Hematopoietic multipotent progenitor cell treated with erythropoietin and hydrocortisone succinate and interleukin-3 and kit ligand, for 15 days (in vitro differentiated cells): ENCODE results near the gene SUGP2.
A peak's percentile ranks its signal among the peaks of the same experiment; 100 is the strongest.

ENCODE experiments used
- DNase-seq: peaks from one replicate; pipeline ENCODE4 v3.0.0-alpha.2; 2015; ENCODE audit warnings: low spot score

SUGP2 gene

DNA sequence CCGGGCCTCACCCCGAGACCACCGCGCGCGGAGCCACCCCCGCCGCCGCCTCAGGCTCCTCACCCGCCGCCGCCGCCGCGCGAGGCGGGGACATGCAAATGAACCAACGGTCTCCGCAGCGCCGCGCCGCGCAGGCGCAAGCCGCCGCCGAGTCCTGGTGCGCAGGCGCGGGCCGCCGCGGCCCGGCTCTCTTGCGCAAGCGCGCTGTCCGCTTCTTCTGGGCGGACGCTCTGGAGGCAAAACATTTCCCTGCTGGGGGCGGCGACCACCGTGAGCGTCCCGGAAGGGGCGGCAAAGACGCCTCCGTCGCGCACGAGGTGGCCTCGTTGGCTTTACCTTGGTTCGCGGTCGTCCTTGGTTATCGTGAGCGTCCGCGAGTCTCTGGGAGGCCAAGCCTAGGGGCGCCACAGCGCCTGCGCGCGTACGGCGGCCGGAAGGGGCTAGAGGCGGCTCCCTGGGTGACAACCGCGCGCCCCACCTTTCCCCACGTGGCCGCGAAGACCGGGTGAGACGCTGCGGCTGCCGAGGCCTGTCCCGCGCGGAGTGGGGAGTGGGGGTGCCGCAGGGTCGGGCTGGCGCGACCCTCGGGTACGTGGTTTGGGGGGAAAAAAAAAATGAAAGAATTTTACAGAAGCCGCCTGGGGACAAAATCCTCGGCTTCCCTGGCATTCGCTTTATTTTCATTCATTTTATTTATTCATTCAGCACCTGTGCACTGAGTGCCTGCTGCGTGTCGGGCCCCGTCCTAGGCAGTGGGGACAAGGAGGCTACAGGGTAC, at the start of gene SUGP2, which contains the start of gene ARMC6:
SUGP2 (minus strand) TSS at position 92 of the 778 bp plus-strand sequence. CDS start 2,446 bp downstream, outside the sequence.
ARMC6 (plus strand) TSS at position 178 of the 778 bp plus-strand sequence. CDS start 607 bp downstream, outside the sequence.
- peak; percentile 90 for DNase-seq

DNA sequence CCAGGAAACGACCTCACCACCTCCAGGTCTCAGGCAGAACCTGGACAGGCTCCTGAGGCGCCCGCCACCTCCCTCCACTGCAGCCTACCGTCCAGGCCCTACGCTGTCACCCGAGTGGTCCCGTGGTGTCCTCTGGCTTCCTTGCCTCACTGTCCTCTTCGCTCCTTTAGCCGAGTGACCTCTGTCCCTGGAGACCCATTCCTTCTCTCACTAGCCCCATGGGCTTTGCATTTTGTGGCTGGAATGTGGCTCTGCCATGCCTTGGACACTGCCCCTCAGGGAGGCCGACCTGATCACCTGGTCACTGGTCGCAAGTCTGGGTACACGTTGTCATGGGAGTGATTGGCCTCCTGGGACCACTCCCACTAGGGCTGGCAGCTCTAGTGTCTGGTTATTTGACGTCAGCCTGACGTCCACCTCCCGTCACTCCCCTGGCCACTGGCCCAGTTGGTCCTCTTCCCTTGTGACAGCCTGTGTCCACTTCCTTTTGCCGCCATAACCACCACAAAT, 48.4 kb upstream of the SUGP2 start:
- DNase-seq, result no peak

DNA sequence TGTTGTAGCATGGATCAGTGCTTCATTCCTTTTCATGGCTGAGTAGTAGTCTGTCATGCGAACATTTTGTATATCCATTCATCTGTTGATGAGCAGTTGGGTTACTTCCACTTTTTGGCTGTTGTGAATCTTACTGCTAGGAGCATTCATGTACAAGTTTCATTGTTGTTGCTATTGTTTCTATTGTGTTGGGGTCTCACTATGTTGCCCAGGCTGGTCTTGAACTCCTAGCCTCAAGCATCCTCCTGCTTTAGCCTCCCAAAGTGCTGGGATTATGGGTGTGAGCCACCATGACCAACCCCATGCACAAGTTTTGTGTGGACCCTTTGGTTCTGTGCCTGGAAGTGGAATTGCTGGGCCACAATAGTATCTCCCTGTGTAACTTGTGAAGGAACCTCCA, 46.3 kb upstream of the SUGP2 start:
- no peak for DNase-seq

DNA sequence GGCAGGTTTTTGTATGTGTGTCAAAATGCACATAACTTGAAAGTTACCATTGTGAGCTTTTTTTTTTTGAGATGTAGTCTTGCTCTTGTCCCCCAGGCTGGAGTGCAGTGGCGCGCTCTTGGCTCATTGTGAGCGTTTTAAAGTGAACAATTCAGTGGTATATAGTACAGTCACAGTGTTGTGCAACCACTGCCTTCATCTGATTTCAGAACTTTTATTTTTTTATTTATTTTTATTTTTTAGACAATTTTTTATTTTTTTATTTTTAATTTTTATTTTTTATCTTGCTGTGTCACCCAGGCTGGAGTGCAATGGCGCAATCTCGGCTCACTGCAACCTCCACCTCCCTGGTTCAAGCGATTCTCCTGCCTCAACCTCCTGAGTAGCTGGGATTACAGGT, 45.5 kb upstream of the SUGP2 start:
- DNase-seq, result no peak

DNA sequence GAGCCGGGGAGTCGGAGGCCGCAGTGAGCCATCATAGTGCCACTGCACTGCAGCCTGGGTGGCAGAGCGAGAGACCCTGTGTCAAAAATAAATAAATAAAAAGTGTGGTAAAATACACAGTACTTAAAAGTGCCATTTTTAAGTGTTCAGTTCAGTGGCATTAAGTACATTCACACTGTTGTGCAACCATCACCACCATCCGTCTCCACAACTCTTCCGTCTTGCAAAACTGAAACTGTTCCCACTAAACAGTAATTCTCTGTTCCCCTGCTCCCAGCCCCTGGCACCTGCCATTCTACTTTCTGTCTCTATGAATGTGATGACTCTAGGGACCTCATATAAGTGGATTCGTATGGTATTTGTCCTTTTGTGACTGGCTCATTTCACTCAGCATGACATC, 43.8 kb upstream of the SUGP2 start:
- no peak for DNase-seq

DNA sequence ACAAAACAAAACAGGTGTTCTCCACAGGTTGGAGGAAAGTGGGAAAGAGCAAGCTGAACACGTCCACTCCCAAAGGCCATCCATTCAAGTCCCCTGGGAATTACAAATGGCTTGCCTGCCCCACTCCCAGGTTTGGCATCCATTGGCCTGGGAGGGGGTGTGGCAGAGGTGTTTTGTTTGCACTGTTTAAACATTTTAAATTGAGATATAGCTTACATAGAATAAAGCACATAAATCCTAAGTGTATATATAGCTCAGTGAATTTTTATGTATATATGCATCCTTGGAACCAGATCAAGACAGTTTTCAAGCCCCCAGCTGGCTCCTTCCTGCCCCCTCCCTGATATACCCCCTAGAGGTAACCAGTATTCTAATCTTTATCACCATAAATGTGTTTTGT, 43.2 kb upstream of the SUGP2 start:
- DNase-seq, result no peak

GRCh38 chr19:19075126-19075525, 41.8 kb upstream of the SUGP2 start:
- DNase-seq, result no peak

DNA sequence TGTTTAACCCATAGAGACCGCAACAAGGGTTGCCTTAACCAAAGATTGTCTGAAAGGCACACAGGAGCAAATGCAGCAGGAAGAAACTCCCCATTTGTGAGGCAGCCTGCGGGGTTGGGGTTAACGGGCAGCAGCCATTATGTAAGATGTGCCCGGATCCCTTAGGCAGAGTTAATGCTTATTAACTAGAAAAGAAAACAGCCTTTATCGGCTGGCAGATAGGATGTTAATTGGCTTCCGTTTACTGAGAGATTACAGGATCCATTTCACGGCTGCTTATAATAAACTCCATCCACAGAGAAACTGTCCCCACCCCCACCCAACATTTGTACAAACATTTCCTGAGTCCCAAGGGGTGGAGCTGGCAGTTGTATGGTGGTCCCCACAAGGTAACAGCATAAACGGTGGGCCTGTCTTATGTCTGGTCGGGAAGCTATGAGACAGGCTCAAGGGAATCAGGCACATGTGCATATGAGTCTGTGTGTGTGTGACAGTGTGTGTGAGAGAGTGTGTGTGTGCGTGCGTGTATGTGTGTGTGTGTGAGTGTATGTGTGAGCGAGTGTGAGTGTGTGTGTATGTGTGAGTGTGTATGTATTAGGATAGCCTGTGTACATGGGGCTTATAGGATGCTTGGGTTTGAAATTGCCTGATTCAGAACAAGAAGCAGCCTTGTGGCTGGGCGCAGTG, 41.0 kb upstream of the SUGP2 start:
- no peak for DNase-seq

DNA sequence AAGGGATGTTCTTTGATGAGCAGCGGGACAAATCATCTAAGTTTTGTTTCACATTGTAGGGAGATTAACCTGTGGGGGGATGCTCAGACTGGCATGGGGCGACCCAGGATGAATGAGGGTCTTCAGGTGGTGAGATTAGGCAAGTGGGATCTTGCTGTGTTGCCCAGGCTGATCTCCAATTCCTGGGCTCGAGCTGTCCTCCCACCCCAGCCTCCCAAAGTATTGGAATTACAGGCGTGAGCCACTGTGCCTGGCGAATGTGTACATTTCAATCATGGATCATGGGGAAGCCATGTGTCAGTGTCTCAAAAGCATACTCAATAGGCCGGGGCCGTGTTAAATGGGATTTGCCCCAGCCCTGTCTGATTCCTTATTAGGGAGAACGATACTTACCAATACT, 38.6 kb upstream of the SUGP2 start:
- no peak for DNase-seq

DNA sequence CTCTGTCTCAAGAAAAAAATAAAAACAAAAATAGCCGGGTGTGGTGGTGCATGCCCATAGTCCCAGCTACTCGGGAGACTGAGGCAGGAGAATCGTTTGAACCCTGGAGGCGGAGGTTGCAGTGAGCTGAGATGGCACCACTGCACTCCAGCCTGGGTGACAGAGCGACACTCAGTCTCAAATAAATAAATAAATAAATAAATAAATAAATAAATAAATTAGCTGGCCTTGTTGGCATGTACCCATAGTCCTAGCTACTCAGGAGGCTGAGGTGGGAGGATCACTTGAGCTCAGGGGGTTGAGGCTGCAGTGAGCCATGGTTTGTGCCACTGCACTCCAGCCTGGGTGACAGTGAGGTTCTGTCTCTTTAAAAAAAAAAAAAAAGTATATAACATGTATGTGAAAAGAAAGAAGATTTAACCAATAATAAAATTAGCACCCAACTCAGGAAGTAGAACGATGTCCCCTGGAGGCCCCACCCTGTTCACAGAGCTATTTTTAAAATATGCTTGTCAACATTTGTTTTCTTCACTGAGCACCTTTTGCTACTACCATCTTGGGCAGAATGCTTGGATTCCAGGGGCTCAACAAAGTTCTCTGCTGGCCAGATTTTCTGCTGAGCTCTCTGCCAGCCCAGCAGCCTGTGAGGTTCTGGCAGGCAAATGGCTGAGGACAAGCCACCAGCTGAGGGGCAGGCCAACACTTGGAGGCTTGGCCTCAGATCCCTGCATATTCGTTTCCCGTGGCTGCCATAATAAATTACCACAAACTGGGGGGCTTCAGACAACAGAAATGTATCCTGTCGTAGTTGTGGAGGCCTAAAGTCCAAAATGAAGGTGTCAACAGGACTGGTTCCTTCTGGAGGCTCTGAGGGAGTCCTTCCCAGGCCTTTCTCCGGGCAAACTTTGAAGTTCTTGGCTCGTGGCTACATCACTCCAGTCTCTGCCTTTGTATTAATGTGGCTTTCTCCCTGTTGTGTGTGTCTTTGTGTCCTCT, 35.6 kb upstream of the SUGP2 start:
- no peak for DNase-seq

DNA sequence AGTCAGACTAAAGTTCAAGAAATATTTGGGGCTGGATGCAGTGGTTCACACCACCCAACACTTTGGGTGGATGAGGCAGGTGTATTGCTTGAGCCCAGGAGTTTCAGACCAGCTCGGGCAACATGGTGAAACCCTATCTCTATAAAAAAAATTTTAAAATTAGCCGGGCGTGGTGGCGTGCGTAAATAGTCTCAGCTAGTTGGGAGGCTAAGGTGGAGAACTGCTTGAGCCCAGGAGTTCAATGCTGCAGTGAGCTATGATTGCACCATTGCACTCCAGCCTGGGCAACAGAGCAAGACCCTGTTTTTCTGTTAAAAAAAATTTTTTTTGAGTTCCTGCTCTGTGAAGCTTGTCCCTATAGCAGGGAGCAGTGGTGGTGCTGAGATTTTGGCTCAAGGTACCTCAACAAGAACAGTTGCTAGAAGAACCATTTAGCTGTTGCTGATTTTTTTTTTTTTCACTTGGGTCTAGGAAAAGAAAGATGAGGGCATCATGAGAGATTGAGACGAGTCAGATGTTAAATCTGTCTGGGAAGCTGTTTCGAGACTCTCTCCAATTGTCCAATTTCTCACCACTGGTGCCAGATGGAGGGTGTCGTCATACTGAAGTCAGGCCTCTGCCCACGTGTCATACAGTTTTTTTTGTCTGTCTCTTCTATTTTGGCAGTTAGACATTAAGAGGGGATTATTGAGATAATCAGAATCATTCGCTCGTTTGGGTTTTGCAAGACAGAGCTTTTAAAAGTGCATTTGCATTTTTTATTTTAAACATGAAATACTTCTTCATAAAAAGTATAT, 34.2 kb upstream of the SUGP2 start:
- DNase-seq, result no peak

DNA sequence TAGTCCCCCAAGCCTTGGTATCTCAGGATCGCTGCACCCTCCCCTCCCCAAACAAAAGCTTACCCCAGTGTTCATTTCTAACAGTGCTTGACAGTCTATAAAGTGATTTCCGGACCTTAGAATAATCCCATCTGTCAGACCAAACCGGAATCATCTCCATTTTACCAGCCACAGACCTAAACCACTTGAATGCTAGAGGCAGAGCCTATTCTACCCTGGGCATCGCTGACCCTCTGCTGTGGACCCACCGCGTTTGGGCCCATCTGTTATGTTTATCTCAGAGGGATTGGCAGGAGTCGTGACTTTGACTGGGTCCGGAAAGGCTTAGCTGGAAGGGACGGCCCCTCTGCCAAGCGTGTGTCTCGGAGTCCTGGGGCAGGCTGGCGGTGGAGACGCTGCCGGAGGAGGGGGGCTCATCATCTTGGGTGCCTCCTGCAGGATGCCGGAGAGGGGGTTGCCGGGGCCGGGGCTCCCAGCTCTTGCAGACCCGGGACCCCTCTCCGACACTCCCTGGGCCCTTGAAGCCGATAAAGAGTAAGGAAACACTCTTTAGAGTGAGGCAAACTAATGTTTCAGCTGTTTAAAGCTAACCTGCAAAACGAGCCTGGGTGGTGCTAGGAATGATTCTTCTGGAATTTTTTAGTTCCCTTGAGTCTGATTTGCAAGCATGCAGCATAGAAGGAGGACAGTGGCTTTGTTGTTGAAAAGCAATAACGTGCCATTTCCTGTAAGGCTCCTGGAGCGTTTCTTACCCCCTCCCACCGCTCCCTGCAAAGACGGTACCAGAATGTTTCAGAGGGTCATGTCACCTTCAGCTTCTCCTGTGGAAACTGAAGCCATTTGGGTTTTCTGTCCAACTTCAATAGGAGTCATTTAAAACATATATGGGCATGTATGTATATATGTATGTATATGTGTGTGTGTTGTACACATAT, 31.8 kb upstream of the SUGP2 start:
- peak; percentile 22 for DNase-seq

GRCh38 chr19:19064098-19064722, 30.9 kb upstream of the SUGP2 start:
- no peak for DNase-seq

GRCh38 chr19:19063183-19064097, 30.1 kb upstream of the SUGP2 start, which contains the start of gene SLC25A42:
Gene SLC25A42, plus strand, starts transcription at chr19:19063994. Its CDS starts 32,131 bp downstream, at chr19:19096125.
- peak; percentile 99 for DNase-seq

DNA sequence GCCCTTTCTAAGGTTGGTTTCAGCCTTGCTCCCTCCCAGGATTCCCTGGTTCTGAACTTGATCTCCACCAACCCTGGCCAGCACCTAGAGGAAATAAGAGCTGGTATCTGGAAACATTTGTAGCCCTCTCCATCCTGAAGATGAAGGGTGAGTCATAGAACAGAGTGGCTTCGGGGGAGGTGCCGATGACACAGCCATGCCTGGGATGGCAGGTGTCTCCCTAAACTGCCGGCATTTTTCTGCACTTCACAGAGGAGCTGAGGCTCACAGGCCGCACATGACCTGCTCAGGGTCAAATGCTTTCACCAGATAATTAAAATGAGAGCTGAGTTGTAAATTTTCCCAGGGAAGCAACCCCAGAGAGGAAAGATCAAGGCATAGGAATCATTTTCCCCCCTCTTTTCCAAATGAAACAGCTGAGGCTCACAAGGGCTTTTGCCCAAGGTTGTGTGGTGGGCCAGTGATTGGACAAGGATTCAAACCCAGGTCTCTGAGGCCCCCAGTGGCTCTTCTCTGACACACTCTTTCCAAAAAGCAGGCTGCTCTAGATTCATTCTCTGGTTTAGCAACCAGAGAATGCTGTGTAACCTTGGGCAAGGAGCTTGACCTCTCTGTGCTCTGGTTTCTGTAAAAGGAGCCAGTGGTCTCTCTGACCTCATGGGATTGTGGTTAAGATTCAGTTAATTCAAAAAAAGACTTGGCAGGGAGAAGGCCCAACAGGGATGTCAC, 29.3 kb upstream of the SUGP2 start:
- peak; percentile 72 for DNase-seq

GRCh38 chr19:19061506-19061905, 28.2 kb upstream of the SUGP2 start:
- peak; percentile 66 for DNase-seq

DNA sequence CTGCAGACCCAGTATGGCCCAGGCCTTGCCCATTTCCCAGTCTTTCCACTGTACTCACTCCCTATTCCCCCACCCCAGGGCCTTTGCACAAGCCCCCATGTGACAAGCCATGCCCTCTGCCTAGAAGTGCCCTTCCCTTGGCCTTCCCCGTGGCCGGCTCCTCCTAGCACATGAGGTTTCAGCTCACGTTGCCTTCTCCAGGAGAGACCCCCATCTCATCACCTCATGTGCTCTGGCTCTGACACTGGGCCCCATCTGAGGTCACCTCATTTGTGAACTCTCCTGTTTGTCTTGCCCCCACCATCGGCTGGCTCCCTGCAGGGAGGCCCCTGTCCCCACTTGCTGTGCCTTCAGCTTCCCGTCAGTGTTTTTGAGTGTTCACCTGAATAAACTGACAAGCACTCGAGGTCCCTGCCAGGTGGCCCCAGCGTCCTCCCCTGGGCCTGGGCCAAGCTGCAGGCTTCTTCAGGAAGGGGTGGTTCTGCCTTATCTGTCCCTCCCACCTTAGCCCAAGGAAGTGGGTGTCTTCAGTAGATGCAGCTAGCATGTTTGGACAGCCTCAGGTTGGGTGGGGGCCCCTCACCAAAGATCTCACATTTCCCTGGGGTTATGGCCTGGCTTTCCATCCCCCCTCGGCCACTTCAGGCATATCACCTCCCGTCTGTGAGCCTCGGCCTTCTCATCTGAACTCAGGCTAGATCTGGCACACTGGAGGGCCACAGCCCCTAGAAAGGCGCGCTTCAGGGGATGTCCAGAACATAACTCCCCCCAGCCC, 26.7 kb upstream of the SUGP2 start:
- peak; percentile 94 for DNase-seq
